Prostate gland (tissue), 2 donors: Measurements from ENCODE around the gene FAM184A.

ENCODE experiments used
- CTCF ChIP-seq, 4 experiments: fragments of 200-600 bp in 2 of 4; fragments of 450-650 bp in 2 of 4; sonication (generic) in 2 of 4; IDR thresholded peaks; 1 replicate in 3 of 4; 2 replicates in 1 of 4; pipeline ENCODE4 v1.5.1; 2016 to 2019; ENCODE audit warnings: antibody characterized with exemption in 4 of 4, mild to moderate bottlenecking in 2 of 4, moderate library complexity in 2 of 4
- POLR2A ChIP-seq: fragments of 450-650 bp; IDR thresholded peaks from one replicate; pipeline ENCODE4 v1.6.1; 2016; ENCODE audit warnings: antibody characterized with exemption, mild to moderate bottlenecking
- POLR2AphosphoS5 ChIP-seq: sonication (generic); formaldehyde crosslinking; IDR thresholded peaks from one replicate; pipeline ENCODE4 v1.6.1; 2017; ENCODE audit warnings: antibody characterized with exemption

- TF ChIP-seq CTCF (IDR thresholded peaks at IDR 0.05) (no peak), POLR2A (no peak), POLR2AphosphoS5 (no peak)
Measured at GRCh38 chr6:118974790-118975189, 103.7 kb downstream of the FAM184A start.
